Measurements from ENCODE around the gene NAA40. TPM values are rescaled to one million over a fixed set of nuclear protein-coding genes. Genes with fewer than 3 reads are reported as not detected.
A peak's percentile ranks its signal among the peaks of the same experiment; 100 is the strongest.

Gene NAA40
- total and polyA plus RNA-seq, 8 donors = 6.8 to 25.7 (median 13.9) TPM

DNA sequence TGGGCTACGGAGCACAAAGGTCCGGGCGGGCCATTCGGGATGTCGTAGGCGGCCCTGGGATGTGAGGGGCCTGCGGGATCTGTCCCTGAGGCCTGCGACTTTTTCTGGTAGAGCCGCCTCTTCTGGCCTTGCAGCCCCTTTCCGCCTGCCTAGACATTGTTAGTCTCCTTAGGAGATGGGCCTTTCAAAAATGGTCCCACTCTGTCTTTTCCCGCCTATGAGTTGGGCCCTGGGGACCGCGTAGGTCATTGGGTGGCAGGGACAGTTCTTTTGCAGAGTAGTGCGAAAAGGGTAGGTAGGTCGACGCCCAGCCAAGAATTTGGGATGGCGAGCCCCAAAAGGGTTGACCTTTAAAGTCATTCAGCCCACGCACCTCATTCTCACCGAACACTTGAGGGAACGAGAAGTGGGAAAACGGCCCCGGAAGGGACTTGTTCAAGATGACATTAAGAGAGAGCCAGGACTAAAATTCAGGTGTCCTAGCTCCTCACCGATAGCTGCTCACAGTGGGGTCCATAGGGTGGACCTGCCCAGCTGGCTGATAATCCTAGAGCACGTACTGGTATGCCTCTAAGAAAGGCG lies 48.2 kb downstream of the NAA40 start:
- no peak for FAIRE-seq
- TF ChIP-seq, protein P1, sequence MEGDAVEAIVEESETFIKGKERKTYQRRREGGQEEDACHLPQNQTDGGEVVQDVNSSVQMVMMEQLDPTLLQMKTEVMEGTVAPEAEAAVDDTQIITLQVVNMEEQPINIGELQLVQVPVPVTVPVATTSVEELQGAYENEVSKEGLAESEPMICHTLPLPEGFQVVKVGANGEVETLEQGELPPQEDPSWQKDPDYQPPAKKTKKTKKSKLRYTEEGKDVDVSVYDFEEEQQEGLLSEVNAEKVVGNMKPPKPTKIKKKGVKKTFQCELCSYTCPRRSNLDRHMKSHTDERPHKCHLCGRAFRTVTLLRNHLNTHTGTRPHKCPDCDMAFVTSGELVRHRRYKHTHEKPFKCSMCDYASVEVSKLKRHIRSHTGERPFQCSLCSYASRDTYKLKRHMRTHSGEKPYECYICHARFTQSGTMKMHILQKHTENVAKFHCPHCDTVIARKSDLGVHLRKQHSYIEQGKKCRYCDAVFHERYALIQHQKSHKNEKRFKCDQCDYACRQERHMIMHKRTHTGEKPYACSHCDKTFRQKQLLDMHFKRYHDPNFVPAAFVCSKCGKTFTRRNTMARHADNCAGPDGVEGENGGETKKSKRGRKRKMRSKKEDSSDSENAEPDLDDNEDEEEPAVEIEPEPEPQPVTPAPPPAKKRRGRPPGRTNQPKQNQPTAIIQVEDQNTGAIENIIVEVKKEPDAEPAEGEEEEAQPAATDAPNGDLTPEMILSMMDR (IDR thresholded peaks at IDR 0.05) = no peak
- 24 to 28% methylated on average over 25 of the region's 25 CpGs for WGBS, 2 donors

DNA sequence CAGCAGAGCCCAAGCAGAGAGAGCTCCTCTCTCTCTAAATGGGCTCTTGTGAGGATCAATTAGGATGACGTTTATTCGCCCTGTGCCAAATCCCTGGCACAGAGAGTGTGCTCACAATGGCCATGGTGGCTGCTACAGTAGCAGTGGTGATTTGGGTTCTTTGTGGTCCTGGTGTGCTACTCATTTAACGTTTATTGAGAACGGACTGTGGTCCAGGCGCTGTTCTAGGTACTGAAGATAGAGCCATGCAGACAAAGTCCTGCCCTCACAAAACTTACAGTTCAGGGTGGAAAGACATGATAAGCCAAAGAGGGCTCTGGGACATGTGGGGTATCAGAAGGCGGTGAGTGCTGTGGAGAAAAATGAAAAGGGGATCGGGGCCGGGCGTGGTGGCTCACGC lies 52.8 kb downstream of the NAA40 start:
- FAIRE-seq = no peak
- Histone ChIP-seq H3K4me3 (no peak overlapping the region), H3K27ac (no peak overlapping the region), H3K27me3 (no peaks in the 10 kb centered on the region), H3K9me3 (no peaks in the 10 kb centered on the region), H3K36me3 (peaks cover 0 to 12% (median 0%) of the 10 kb centered on the region in 3 donors), H3K4me1 (peaks cover 7 to 9% (median 9%) of the 10 kb centered on the region in 3 donors)
- ATAC-seq = no peak
- DNase-seq = no peak
- 90 to 91% methylated on average over 10 of the region's 10 CpGs for WGBS, 2 donors
- intact Hi-C loops (cut with DNase I) = loop anchor here in 1 of 3 donors (10.0 kb wide), 1 partner anchor 303 kb away; the partner anchor contains the start of gene KCNK4
- TF ChIP-seq, protein P1 (IDR thresholded peaks at IDR 0.05) = no peak

More for the DNA sequence above, 48.2 kb downstream of the NAA40 start:
- intact Hi-C loops (cut with DNase I) = no loop called here
- peaks cover 0 to 12% (median 0%) of the 10 kb centered on the region in 3 donors for H3K36me3 ChIP-seq
- H3K4me3 ChIP-seq = peak overlapping the region; percentile 96 to 100 (median 99)
- no peaks in the 10 kb centered on the region for H3K9me3 ChIP-seq
- peak overlapping the region in 3 of 4 donors; percentile 72 to 80 (median 75) for H3K27ac ChIP-seq
- no peaks in the 10 kb centered on the region for H3K27me3 ChIP-seq
- ATAC-seq = peak in 1 of 4 donors; percentile 29
- H3K4me1 ChIP-seq = peaks cover 7 to 13% (median 9%) of the 10 kb centered on the region in 3 donors
- DNase-seq = no peak

DNA sequence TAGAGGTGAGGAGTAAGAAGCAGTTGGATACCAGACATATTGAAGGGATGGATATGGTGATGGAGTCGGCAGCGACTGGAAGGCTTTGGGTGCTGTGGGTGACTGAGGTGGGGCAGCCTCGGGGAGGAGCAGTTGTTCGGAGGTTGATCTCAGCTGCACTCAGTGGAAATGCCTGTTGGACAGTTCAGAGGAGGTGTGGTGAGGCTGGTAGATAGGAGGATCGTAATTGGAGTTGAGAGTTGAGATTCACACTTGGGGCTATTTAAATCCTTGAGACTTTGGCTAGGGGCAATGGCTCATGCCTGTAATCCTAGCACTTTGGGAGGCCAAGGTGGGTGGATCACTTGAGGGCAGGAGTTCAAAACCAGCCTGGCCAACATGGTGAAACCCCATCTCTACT lies 54.3 kb downstream of the NAA40 start:
- FAIRE-seq = no peak
- intact Hi-C loops (cut with DNase I) = loop anchor here in 1 of 3 donors (10.0 kb wide), 1 partner anchor 302 kb away; the partner anchor contains the start of gene KCNK4

DNA sequence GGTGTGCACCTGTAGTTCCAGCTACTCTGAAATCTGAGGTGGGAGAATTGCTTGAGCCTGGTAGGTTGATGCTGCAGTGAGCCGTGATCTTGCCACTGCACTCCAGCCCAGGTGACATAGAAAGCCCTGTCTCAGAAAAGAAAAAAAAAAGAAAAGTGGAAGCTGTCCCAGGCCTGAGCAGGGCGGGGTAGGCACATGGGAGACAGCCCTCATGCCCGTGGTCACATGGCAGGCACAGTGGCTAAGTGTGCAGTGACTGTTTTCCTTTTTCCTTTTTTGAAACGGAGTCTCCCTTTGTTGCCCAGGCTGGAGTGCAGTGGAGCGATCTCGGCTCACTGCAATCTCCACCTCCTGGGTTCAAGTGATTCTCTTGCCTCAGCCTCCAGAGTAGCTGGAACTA lies 55.2 kb downstream of the NAA40 start:
- intact Hi-C loops (cut with DNase I) = loop anchor here in 1 of 3 donors (10.0 kb wide), 1 partner anchor 301 kb away; the partner anchor contains the start of gene KCNK4
- ATAC-seq (peak in 1 of 4 donors; percentile 47), FAIRE-seq (no peak), DNase-seq (no peak)
- Histone ChIP-seq H3K4me1 (no peaks in the 10 kb centered on the region), H3K9me3 (no peaks in the 10 kb centered on the region), H3K4me3 (no peak overlapping the region), H3K27me3 (no peaks in the 10 kb centered on the region), H3K36me3 (peaks cover 0 to 24% (median 12%) of the 10 kb centered on the region in 3 donors), H3K27ac (no peak overlapping the region)
- WGBS, 2 donors = 75 to 85% methylated on average over 6 of the region's 6 CpGs
- TF ChIP-seq, protein P1 (IDR thresholded peaks at IDR 0.05) = no peak

More for the DNA sequence above, 54.3 kb downstream of the NAA40 start:
- no peaks in the 10 kb centered on the region for H3K27me3 ChIP-seq
- 88 to 93% methylated on average over 5 of the region's 5 CpGs for WGBS, 2 donors
- TF ChIP-seq, protein P1 (IDR thresholded peaks at IDR 0.05) = no peak
- no peaks in the 10 kb centered on the region for H3K9me3 ChIP-seq
- ATAC-seq (no peak), DNase-seq (no peak)
- H3K27ac ChIP-seq = no peak overlapping the region
- peaks cover 0 to 28% (median 11%) of the 10 kb centered on the region in 3 donors for H3K36me3 ChIP-seq
- no peak overlapping the region for H3K4me3 ChIP-seq
- no peaks in the 10 kb centered on the region for H3K4me1 ChIP-seq

DNA sequence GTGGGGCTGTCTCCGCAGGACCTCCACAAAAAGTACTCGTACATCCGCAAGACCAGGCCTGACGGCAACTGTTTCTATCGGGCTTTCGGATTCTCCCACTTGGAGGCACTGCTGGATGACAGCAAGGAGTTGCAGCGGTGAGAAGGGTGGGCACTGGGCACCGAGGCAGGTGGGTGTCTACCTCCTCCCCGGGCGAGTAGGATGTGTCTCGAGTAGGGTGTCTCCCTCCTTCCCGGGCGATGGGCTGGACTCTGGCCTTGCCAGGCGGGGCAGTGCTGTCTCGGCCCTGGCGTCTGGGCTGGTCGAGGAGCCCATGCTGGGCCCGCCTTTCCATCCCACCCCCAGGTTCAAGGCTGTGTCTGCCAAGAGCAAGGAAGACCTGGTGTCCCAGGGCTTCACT lies 57.7 kb downstream of the NAA40 start:
- no peaks in the 10 kb centered on the region for H3K9me3 ChIP-seq
- no peak overlapping the region for H3K4me3 ChIP-seq
- no peak for DNase-seq
- FAIRE-seq = no peak
- H3K27ac ChIP-seq = no peak overlapping the region
- H3K4me1 ChIP-seq = peaks cover 0 to 5% (median 0%) of the 10 kb centered on the region in 3 donors
- peaks cover 0 to 20% (median 12%) of the 10 kb centered on the region in 3 donors for H3K36me3 ChIP-seq
- ATAC-seq = no peak
- WGBS, 2 donors = 88 to 91% methylated on average over 18 of the region's 18 CpGs
- intact Hi-C loops (cut with DNase I) = loop anchor here in 1 of 3 donors (10.0 kb wide), 1 partner anchor 298 kb away; the partner anchor contains the start of gene KCNK4
- TF ChIP-seq, protein P1 (IDR thresholded peaks at IDR 0.05) = no peak
- H3K27me3 ChIP-seq = no peaks in the 10 kb centered on the region
